Epithelial cell of umbilical artery (primary cell): ENCODE measurements around the gene DHRS3. TPM values are rescaled to one million over a fixed set of nuclear protein-coding genes. Genes with fewer than 3 reads are reported as not detected.

Experiments used
- total RNA-seq: library from RNA; depleted of rRNA; stranded (reverse); fragments of >200 nt; gene quantifications from 2 replicates; pipeline ENCODE4 v1.2.3, GENCODE V29; 2014

The DHRS3 gene
- total RNA-seq, result 25.0 and 33.7 TPM in 2 replicates

GRCh38 chr1:12617901-12618660 is at the start of gene DHRS3:
TSS of gene DHRS3 (minus strand) at chr1:12618210. CDS start at chr1:12617348, 862 bp downstream.

GRCh38 chr1:12643785-12644184 is 25.8 kb upstream of the DHRS3 start, which contains the start of gene AADACL4:
TSS of gene AADACL4 (plus strand) at chr1:12644085. CDS start at chr1:12644547, 462 bp downstream.

Other genes starting within 250 kb of the DHRS3 start
- gene AADACL4, start 25.9 kb upstream of the DHRS3 start, total RNA-seq, result not detected in 2 replicates
- gene AADACL3, start 97.9 kb upstream of the DHRS3 start, total RNA-seq, result not detected in 2 replicates
- gene CFAP107, start 128.0 kb upstream of the DHRS3 start, total RNA-seq, result not detected in 2 replicates
- gene PRAMEF12, start 155.5 kb upstream of the DHRS3 start, total RNA-seq, result not detected in 2 replicates
- not detected in 2 replicates for gene PRAMEF1, start 173.2 kb upstream of the DHRS3 start, total RNA-seq
- gene PRAMEF11, start 213.2 kb upstream of the DHRS3 start, total RNA-seq, result not detected in 2 replicates
- gene HNRNPCL1, start 230.5 kb upstream of the DHRS3 start, total RNA-seq, result not detected in 2 replicates
- not detected in 2 replicates for gene PRAMEF2, start 238.9 kb upstream of the DHRS3 start, total RNA-seq